B cell (primary cell): ENCODE data around the gene MPP7.

Experiments used
- CTCF ChIP-seq: fragments of 200-600 bp; IDR thresholded peaks from one replicate; pipeline ENCODE4 v1.8.0; 2022; ENCODE audit warnings: antibody characterized with exemption, mild to moderate bottlenecking
- EZH2 ChIP-seq: IDR thresholded peaks from 2 replicates; pipeline ENCODE4 v1.6.1; 2012; ENCODE audit warnings: borderline replicate concordance, low read depth, mild to moderate bottlenecking, moderate library complexity, low read length; ENCODE audit not compliant: insufficient read depth, poor library complexity, severe bottlenecking

DNA sequence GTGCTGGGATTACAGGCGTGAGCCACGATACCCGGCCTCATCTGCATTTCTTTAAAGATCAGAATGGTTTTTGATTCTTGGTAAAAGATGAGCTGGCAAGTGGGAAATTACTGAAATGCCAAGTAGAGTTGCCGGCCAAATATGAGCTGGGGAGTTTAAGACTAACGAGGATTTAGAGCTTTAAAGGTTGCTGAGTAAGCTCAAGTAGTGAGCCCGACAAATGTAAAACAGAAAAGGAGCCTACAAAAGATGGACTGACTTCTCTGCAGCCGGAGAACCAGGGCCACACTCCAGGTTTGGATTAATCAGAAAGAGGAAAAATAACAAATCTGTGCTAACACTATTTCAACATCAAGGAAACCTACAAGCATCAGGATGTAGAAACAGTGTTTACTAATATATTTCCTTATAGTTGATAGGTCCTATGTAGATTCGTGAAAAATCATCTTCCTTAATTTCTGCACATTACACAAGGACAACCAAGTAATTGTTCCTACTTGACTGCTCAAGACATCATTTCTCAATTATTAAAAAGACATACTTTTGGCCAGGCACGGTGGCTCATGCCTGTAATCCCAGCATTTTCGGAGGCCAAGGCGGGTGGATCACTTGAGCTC lies 49.6 kb downstream of the MPP7 start:
- TF ChIP-seq CTCF = no peak
- no peak for TF ChIP-seq EZH2
